NCI-H510A treated with DMSO at 0.1 percent for 48 hours (cell line): ENCODE data around the gene SMPD2.
"Not testable (repeated sequence)": the region's sequence is repeated elsewhere in the genome, so short reads cannot be mapped to it uniquely, and the experiment has no call there.

Source experiments
- DNase-seq: peaks from one replicate; lab custom pipeline; 2025; lab: John Stamatoyannopoulos, UW

SMPD2 gene

DNA sequence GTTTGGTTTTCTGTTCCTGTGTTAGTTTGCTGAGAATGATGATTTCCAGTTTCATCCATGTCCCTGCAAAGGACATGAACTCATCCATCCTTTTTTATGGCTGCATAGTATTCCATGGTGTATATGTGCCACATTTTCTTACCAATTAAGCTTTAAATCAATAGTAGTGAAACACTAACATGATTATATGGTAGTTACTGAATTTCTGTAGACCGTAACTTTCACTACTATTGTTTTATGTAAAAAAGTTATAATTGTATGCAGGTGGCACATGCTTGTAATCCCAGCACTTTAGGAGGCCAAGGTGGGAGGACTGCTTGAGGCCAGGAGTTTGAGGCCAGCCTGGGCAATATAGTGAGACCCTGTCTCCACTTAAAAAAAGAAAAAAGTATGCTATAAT is 20.7 kb downstream of the SMPD2 start:
- DNase-seq, result not testable (repeated sequence)

- no peak for DNase-seq
Measured at GRCh38 chr6:109461733-109462526, 21.4 kb downstream of the SMPD2 start.

DNA sequence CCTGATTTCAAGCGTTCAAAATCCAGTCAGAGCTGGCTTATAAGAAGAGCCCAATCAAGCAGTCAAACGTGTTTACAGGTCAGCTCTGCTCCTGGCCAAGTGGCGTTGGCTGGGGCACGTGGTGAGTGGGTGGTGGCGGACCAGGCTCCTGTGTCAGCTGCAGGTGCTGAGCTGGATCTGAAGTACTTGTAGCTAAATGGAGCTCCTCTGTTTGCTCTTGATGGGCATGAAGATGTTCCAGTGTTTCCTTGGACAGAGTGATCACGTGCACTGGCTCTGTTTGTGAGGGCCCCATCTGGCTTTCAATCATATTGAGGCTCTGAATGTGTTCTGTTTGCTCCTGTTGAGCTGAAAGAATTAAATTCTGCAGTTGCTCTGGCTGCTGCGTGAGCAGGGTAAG is 25.2 kb downstream of the SMPD2 start:
- peak; percentile 57 for DNase-seq

GRCh38 chr6:109466212-109466923 is 25.8 kb downstream of the SMPD2 start:
- DNase-seq, result no peak

DNA sequence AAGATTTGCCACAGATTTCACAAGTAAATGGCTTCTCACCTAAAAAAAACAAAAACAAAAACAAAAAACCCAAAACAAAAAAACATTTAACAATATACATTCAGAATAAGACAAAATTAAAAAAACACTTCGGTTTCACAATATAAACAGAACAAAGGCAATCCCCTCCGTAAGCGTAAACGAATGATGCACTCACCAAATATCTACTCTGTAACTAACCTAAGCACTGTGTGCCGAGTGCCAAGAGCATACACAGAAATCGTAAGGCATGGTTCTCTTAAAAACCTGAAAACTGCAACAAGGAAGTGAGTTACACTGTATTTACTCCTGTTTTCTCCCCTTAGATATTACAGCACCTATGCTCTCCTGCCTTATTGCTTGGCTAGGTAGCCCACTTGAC is 27.2 kb downstream of the SMPD2 start:
- DNase-seq, result no peak

DNA sequence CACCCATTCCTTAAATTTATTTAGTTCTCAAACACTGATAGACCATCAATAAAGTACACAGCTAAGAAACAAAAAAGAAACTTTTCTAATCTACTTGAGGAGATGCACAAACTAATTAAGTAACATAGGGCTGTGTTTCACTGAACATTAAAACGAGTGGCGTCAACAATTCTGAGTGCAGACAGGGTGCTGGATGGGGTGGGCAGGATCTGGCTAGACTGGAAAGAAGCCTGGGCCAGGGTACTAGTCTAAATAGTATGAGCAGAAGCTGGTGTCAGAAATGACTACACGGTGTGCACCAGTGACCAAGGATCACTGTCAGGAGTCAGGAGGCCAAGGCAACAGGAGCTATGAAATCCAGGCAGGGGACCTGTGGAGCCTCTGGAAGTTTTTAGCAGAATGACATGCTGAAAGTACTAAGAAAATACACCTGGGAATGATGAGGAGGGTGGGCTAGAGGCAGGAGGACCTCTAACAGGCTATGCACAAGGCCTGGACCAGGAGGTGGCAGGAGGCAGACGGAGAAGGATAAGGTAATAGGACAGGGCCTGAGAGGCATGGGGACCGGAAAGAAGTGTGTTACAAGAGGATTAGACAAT is 29.2 kb downstream of the SMPD2 start:
- DNase-seq, result no peak

GRCh38 chr6:109471105-109471810 is 30.7 kb downstream of the SMPD2 start:
- no peak for DNase-seq

- no peak for DNase-seq
Measured at GRCh38 chr6:109472132-109472995, 31.8 kb downstream of the SMPD2 start.

DNA sequence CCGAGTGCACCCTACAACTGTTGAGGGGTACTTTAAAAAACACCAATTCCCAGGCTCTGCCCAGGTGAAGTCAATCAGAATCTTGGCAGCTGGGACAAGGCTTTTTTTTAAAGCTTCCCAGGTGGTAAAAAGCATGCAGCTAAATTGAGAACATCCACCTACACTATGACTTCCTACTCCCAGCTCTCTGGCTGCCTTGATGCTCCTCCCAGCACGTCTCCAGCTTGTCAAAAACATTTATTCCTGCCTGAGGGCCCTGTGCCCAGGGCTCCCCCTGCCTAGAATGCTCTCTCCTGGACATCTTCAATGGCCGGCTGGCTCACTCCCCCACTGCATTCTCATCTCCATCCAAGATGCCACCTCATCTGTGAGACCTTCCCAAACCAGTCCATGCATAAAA is 32.6 kb downstream of the SMPD2 start:
- DNase-seq, result no peak

DNA sequence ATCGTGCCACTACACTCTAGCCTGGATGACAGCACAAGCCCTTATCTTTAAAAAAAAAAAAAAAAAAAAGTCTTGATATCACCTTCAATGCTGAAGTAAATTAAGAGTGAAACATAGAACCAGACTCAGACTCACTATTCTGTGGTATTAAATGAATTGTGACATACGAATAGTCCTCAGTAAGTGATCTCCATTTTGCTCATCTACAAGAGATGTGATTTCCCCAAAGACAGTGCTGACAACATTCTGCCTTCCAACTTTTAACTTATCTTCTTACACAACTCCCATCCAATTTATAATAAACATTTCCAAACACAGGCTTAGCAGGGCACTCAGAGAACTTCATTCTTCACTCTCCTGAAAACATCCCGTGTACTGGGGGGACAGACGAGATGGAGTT is 34.5 kb downstream of the SMPD2 start:
- DNase-seq, result no peak

- no peak for DNase-seq
Measured at GRCh38 chr6:109475625-109476024, 35.1 kb downstream of the SMPD2 start.

DNA sequence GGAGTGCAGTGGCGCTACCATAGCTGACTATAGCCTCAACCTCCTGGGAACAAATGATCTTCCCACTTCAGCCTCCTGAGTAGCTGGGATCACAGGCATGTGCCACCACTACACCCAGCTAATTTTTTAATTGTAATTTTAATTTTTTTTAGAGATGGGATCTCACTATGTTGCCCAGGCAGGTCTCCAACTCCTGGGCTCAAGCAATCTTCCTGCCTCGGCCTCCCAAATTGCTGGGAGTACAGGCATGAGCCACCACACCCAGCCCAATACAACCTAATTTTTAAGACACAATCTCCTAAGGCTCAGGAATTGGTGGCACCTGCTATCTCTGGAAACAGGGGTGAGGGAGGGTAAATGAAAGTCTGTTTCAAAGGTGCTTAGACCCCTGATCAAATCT is 36.7 kb downstream of the SMPD2 start:
- no peak for DNase-seq

GRCh38 chr6:109477725-109478124 is 37.2 kb downstream of the SMPD2 start:
- DNase-seq, result no peak

DNA sequence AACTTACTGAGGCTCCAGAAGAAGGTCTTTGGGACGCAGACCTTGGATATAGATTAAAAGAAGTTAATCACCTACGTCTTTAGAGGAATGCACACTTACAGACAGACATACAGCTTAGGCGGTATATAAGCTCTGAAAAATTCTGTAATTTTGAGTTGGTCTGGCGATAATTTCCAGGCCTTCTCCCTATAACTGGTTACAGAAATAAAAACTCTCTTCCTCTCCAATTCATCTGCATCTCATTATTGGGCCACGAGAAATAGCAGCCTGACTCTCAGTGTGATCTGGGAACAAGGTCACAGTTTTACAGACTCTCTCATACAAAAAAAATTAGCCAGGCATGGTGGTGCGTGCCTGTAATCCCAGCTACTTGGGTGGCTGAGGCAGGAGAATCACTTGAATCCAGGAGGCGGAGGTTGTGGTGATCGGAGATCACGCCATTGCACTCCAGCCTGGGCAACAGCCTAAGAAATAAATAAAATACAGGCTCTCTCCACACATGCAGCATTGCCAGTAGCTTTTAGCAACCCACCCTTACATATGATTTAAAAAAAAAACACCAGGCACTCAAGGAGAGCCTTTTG is 37.8 kb downstream of the SMPD2 start:
- no peak for DNase-seq

- DNase-seq, result no peak
Measured at GRCh38 chr6:109478841-109479624, 38.5 kb downstream of the SMPD2 start.

GRCh38 chr6:109480993-109481480 is 40.5 kb downstream of the SMPD2 start:
- DNase-seq, result no peak

DNA sequence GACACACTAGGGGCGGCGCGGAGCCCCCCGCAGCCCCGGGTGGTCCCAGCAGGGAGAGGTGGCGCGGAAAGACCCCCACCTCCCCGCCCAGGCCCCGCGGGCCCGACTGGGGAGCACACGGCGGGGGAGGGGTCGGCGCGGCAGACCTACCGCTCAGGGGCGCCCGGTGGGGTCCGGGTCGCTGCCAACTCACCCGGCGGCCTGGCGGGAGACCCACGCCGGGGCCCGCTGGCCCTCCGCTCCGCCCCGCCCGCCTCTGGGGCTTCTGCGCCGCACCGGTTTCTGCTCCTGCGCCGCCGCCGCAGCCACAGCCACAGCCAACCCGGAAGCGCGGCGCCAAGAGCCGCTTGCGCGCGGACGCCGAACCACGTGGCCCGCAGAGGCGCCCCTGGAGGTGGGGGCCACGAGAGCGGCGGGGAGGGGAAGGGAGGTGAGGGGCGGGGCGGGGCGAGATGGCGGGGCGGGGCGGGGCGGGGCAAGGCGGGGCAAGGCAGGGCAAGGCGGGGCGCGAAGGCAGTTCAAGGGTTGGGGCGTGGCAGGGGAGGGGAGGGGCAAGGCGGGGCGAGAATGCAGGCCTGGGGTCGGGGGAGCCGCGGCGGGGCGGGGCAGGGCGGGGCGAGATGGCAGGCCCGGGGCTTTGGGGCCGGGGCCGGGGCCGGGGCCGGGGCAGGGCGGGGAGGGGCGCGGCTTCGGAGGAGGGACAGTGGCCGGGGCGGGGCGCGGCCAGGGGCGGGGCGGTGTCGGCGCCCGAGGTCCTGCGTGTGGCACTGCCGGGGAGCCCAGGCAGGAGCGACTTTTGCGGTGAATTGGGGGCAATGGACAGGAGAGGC is 42.6 kb downstream of the SMPD2 start, which contains the start of gene ZBTB24:
Gene ZBTB24, minus strand, starts transcription at position 315 of the 830 bp plus-strand sequence. CDS start 1,193 bp downstream, outside the sequence.
- peak; percentile 36 for DNase-seq

DNA sequence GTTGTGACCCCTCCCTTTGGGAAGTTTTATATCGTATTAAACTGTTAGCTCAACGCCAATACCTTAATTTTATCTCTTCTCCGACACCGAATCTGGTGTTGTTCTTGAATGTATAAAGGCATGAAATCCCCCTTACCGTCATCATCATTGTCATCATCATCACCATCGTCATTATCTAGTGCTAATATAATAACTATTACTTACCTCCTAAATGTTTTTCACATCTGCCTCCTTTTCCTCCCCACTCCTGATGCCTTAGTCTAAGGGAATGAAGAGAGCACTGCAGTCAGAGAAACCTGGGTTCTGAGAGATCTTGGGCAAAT is 43.2 kb downstream of the SMPD2 start:
- DNase-seq, result no peak

DNA sequence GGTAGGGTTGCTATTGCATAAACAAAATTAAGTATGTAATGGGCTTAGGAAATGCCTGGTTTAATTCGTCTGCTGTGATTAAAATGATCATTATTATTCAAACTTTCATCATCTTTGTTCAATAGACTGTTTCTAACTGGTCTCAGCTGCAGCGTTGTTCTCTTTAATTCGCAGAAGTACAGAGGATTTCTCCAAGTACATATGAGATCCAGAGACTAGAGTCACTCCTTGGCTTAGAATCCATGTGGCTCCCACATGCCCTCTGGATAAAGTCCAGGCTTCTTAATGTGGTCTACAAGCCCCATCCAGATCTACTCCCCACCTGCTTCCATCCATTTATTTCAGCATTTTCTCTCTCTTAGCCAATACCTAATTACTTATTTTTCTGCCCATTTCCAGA is 43.6 kb downstream of the SMPD2 start:
- no peak for DNase-seq
